ENCODE results near the gene ZCWPW1. TPM values are rescaled to one million over a fixed set of nuclear protein-coding genes. Genes with fewer than 3 reads are reported as not detected.
A peak's percentile ranks its signal among the peaks of the same experiment; 100 is the strongest.

The ZCWPW1 gene
- total RNA-seq, 4 donors from 2014 or later: 1.8 to 19.8 (median 3.6) TPM

DNA sequence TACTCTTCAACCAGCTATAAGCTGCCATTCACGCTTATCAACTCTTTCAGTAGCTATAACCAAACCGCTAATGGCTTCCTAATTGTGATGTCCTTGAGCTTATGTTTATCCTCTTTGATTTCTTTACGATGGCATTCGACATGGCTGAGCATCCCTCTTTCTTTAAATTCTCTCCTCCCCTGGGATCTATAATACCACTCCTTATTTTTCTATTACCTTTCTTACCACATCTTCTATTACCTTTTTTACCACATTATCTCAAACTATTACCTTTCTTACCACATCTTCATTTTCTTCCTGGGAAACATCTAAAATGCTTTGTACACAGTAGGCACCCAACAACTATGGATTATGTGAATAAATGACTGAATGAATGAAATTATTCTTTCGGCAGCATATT lies 13.1 kb downstream of the ZCWPW1 start:
- no peak for DNase-seq
- no peak for TF ChIP-seq POLR2A (IDR thresholded peaks at IDR 0.05)
- TF ChIP-seq, protein P1, sequence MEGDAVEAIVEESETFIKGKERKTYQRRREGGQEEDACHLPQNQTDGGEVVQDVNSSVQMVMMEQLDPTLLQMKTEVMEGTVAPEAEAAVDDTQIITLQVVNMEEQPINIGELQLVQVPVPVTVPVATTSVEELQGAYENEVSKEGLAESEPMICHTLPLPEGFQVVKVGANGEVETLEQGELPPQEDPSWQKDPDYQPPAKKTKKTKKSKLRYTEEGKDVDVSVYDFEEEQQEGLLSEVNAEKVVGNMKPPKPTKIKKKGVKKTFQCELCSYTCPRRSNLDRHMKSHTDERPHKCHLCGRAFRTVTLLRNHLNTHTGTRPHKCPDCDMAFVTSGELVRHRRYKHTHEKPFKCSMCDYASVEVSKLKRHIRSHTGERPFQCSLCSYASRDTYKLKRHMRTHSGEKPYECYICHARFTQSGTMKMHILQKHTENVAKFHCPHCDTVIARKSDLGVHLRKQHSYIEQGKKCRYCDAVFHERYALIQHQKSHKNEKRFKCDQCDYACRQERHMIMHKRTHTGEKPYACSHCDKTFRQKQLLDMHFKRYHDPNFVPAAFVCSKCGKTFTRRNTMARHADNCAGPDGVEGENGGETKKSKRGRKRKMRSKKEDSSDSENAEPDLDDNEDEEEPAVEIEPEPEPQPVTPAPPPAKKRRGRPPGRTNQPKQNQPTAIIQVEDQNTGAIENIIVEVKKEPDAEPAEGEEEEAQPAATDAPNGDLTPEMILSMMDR (IDR thresholded peaks at IDR 0.05): no peak
- no peak overlapping the region for H3K4me3 ChIP-seq
- no peaks in the 10 kb centered on the region for H3K36me3 ChIP-seq
- H3K27me3 ChIP-seq: no peaks in the 10 kb centered on the region
- no peaks in the 10 kb centered on the region for H3K4me1 ChIP-seq
- no peaks in the 10 kb centered on the region for H3K9me3 ChIP-seq
- H3K27ac ChIP-seq: no peak overlapping the region

DNA sequence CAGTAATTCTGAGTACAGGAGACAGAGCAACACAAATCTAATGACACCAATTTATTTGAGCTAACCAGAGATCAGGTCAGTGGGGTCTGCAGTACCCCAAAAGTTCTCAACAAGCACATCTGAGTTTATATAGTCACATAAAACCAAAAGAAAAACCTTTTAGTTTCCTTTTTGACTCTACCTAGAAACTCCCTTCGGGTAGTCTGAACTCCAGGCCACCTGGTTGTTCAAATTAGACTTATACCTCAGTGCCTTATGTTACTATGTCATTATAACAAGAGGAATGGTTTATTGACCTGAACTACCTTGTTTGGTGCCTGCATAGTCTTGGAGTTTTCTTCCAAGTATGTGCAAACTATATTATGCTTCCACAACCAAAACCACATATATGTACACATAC lies 14.6 kb downstream of the ZCWPW1 start:
- Histone ChIP-seq H3K9me3 (no peaks in the 10 kb centered on the region), H3K4me1 (no peaks in the 10 kb centered on the region), H3K4me3 (no peak overlapping the region), H3K36me3 (no peaks in the 10 kb centered on the region), H3K27ac (no peak overlapping the region), H3K27me3 (no peaks in the 10 kb centered on the region)
- TF ChIP-seq POLR2A (IDR thresholded peaks at IDR 0.05): no peak
- TF ChIP-seq, protein P1 (IDR thresholded peaks at IDR 0.05): no peak
- no peak for DNase-seq

DNA sequence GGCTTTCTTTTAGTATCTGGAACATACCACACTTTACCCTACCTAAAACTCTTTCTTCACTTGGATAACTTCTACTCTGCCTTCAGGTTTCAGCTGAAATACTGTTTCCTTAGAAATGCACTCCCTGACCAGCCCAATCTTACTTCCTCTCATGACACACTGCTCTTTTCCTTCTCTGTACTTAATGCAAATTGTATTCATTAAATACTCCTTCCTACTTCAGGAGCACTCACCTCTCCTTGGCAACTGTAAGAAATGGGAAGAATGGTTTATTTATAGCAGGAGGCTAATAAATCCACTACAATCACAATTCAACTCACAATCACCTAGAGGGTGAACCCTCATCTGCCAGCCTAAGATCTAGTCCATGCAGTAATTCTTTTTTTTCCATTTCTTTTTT lies 15.2 kb downstream of the ZCWPW1 start:
- H3K36me3 ChIP-seq: no peaks in the 10 kb centered on the region
- no peaks in the 10 kb centered on the region for H3K9me3 ChIP-seq
- H3K27me3 ChIP-seq: no peaks in the 10 kb centered on the region
- TF ChIP-seq, protein P1 (IDR thresholded peaks at IDR 0.05): no peak
- TF ChIP-seq POLR2A (IDR thresholded peaks at IDR 0.05): no peak
- H3K27ac ChIP-seq: no peak overlapping the region
- H3K4me3 ChIP-seq: no peak overlapping the region
- H3K4me1 ChIP-seq: no peaks in the 10 kb centered on the region
- DNase-seq: no peak

DNA sequence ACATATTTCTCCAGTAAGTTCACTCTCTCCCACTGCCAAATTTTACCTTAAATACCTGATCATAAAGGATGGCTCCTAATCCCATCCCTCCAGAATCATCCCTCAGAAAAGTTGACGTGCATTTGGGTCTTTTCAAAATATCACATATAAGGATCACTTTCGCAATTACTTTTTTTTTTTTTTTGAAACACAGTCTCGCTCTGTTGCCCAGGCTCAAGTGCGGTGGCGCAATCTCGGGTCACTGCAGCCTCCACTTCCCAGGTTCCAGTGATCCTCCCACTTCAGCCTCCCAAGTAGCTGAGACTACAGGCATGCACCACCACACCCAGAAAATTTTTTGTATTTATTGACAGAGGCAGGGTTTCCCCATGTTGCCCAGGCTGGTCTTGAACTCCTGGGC lies 17.4 kb downstream of the ZCWPW1 start:
- Histone ChIP-seq H3K4me3 (no peak overlapping the region), H3K27ac (no peak overlapping the region), H3K27me3 (no peaks in the 10 kb centered on the region), H3K4me1 (no peaks in the 10 kb centered on the region), H3K9me3 (no peaks in the 10 kb centered on the region), H3K36me3 (no peaks in the 10 kb centered on the region)
- TF ChIP-seq, protein P1 (IDR thresholded peaks at IDR 0.05): no peak
- no peak for TF ChIP-seq POLR2A (IDR thresholded peaks at IDR 0.05)
- DNase-seq: no peak

DNA sequence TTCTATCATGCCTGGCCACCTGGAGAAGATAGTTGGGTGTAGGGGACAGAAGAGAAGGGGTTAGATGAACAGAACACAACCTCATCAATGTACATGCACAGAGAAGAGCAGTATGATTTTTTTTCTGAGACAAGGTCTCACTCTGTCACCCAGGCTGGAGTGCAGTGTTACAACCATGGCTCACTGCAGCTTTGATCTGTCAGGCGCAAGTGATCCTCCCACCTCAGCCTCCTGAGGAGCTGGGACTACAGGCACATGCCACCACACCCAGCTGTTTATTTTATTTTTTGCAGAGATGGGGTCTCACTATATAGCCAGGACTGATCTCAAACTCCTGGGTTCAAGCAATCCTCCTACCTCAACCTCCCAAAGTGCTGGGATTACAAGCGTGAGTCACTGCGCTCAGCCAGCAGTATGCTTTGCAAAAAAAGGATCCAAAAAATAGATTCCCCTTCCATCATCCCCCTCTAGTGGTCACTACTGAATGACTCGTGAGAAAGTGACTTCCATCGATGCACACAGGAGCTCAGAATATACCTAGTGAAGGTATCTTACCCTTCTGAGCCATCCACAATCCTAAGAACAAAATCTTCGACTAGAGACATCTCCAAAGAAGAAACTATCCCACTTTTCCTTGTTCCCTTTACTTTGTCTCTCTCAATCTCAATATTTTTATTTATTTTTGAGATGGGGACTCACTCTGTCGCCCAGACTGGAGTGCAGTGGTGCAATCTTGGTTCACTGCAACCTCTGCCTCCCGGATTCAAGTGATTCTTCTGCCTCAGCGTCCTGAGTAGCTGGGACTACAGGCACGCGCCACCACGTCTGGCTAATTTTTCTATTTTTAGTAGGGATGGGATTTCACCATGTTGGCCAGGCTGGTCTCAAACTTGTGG lies 21.0 kb downstream of the ZCWPW1 start:
- peak in 1 of 3 donors; percentile 36 for DNase-seq
- no peaks in the 10 kb centered on the region for H3K4me1 ChIP-seq
- H3K27me3 ChIP-seq: no peaks in the 10 kb centered on the region
- no peak overlapping the region for H3K27ac ChIP-seq
- TF ChIP-seq POLR2A (IDR thresholded peaks at IDR 0.05): no peak
- TF ChIP-seq, protein P1 (IDR thresholded peaks at IDR 0.05): peak; percentile 44 to 86 (median 58)
- no peaks in the 10 kb centered on the region for H3K9me3 ChIP-seq
- no peak overlapping the region for H3K4me3 ChIP-seq
- no peaks in the 10 kb centered on the region for H3K36me3 ChIP-seq

Data from Peyer's patch (tissue), 4 donors.